ENCODE measurements around the gene COPS6.

The COPS6 gene

GRCh38 chr7:100102950-100103840, 14.4 kb downstream of the COPS6 start (continued):
- TF ChIP-seq ZNF148 (tag by site-specific recombination; IDR thresholded peaks at IDR 0.05; ENCODE audit: borderline replicate concordance) (no peak), ZNF169 (tag by site-specific recombination; IDR thresholded peaks at IDR 0.05) (no peak), KLF9 (tag by site-specific recombination; IDR thresholded peaks at IDR 0.05; ENCODE audit: low read depth) (no peak), ZNF645 (tag by site-specific recombination; IDR thresholded peaks at IDR 0.05) (no peak)

GRCh38 chr7:100105534-100105933, 16.8 kb downstream of the COPS6 start:
- Histone ChIP-seq H3K27ac (ENCODE audit: extremely low read depth, low read depth, low read length) (no peak overlapping the region), H3K4me1 (ENCODE audit: control insufficient read depth, insufficient read depth, low read length) (no peaks in the 10 kb centered on the region), H3K9me3 (ENCODE audit: control insufficient read depth, insufficient read depth, low read depth, low read length) (no peaks in the 10 kb centered on the region), H3K4me3 (ENCODE audit: low read depth, low read length) (no peak overlapping the region), H3K36me3 (ENCODE audit: control insufficient read depth in 2 of 2, insufficient read depth in 1 of 2, low read length in 2 of 2) (peaks cover 16 to 60% of the 10 kb centered on the region in 2 experiments)
- ChIA-PET CTCF (no interaction called here), POLR2A (no interaction called here)
- TF ChIP-seq ZNF121 (tag by site-specific recombination; IDR thresholded peaks at IDR 0.05) (peak; percentile 84), ZBTB49 (tag by site-specific recombination; IDR thresholded peaks at IDR 0.05; ENCODE audit: low read depth) (no peak), ZNF626 (tag by site-specific recombination; IDR thresholded peaks at IDR 0.05) (no peak), ZNF701 (tag by site-specific recombination; IDR thresholded peaks at IDR 0.05) (no peak), KLF1 (tag by site-specific recombination; IDR thresholded peaks at IDR 0.05) (no peak), ZNF423 (tag by site-specific recombination; IDR thresholded peaks at IDR 0.05) (no peak), SETDB1 (IDR thresholded peaks at IDR 0.05; ENCODE audit: insufficient read length, low read length) (no peak), ZNF248 (tag by site-specific recombination; IDR thresholded peaks at IDR 0.05) (no peak), ZNF37A (tag by site-specific recombination; IDR thresholded peaks at IDR 0.05) (no peak)

GRCh38 chr7:100106633-100107032, 17.9 kb downstream of the COPS6 start:
- peaks cover 20 to 69% of the 10 kb centered on the region in 2 experiments for H3K36me3 ChIP-seq (ENCODE audit: control insufficient read depth in 2 of 2, insufficient read depth in 1 of 2, low read length in 2 of 2)
- no peak for TF ChIP-seq ZNF274 (IDR thresholded peaks at IDR 0.05; ENCODE audit: low read length)
- no peak for TF ChIP-seq ZNF274 (tag by site-specific recombination; IDR thresholded peaks at IDR 0.05; ENCODE audit: borderline replicate concordance)
- no peak for TF ChIP-seq ZNF18 (tag by site-specific recombination; IDR thresholded peaks at IDR 0.05)
- no peaks in the 10 kb centered on the region for H3K4me1 ChIP-seq (ENCODE audit: control insufficient read depth, insufficient read depth, low read length)
- no peak overlapping the region for H3K4me3 ChIP-seq (ENCODE audit: low read depth, low read length)
- POLR2A ChIA-PET = no interaction called here
- H3K9me3 ChIP-seq (ENCODE audit: control insufficient read depth, insufficient read depth, low read depth, low read length) = no peaks in the 10 kb centered on the region
- H3K27ac ChIP-seq (ENCODE audit: extremely low read depth, low read depth, low read length) = no peak overlapping the region
- CTCF ChIA-PET = no interaction called here

All from HEK293 (cell line).